ENCODE data around the gene KTN1.

The KTN1 gene, protein sequence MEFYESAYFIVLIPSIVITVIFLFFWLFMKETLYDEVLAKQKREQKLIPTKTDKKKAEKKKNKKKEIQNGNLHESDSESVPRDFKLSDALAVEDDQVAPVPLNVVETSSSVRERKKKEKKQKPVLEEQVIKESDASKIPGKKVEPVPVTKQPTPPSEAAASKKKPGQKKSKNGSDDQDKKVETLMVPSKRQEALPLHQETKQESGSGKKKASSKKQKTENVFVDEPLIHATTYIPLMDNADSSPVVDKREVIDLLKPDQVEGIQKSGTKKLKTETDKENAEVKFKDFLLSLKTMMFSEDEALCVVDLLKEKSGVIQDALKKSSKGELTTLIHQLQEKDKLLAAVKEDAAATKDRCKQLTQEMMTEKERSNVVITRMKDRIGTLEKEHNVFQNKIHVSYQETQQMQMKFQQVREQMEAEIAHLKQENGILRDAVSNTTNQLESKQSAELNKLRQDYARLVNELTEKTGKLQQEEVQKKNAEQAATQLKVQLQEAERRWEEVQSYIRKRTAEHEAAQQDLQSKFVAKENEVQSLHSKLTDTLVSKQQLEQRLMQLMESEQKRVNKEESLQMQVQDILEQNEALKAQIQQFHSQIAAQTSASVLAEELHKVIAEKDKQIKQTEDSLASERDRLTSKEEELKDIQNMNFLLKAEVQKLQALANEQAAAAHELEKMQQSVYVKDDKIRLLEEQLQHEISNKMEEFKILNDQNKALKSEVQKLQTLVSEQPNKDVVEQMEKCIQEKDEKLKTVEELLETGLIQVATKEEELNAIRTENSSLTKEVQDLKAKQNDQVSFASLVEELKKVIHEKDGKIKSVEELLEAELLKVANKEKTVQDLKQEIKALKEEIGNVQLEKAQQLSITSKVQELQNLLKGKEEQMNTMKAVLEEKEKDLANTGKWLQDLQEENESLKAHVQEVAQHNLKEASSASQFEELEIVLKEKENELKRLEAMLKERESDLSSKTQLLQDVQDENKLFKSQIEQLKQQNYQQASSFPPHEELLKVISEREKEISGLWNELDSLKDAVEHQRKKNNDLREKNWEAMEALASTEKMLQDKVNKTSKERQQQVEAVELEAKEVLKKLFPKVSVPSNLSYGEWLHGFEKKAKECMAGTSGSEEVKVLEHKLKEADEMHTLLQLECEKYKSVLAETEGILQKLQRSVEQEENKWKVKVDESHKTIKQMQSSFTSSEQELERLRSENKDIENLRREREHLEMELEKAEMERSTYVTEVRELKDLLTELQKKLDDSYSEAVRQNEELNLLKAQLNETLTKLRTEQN (N-terminal part only)

DNA sequence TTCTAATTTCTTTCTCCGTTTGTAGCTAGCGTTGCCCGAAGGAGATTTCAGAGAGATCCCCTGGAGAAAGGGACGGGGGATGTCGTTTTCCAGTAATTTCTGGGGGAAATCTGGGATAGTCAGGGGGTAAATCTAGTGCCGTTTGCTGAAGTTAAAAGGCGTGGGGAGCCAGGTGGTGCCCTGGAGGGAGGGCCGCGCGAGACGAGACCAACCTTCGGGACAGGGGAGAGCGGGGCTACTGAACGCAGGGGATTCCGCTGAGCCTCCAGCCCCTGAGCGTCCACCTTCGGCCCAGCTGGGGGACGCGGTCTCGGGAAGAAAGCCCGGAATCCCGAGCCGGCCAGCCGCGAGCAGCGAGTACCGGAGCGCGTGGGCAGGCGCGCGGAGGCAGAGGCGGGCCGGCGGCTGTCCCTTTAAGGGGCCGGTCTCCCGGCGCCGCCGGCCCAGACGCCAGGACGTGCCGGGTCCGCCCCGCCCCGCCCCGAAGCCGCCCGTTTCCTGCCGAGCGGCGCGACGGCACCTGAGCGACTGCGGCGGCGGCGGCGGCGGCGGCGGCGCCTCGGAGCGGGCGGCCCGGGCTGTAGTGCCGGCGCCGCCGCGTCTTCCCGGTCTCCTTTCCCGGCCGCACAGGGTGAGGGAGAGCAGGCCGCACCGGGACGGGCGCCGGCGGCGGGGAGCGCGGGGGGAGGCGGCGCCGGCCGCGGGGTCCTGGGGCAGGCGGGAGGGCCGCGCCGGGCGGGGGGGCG, at the start of gene KTN1:
Gene KTN1, plus strand, starts transcription at position 484 of the 746 bp plus-strand sequence. CDS start 31,842 bp downstream, outside the sequence.
- peak; percentile 84 for DNase-seq

DNA sequence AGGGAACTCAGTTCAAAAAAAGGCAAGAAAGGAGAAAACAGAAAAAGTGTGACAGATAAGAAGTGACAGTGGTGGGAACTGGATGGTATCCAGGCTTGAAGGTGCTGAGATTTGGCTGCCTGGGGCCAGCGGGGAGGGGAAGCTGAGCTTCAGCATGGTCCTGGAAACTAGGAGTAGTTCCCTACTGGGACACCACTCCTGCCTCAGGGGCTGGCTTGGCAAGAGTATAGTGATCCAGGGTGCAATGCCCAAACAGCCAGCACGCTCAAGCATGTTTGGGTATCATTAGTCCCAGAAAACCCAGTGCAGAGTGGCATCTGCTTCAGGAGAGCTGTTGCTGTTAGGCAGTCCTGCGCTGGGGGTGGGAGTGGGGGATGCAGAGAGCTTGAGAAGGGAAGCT, 49.5 kb upstream of the KTN1 start:
- DNase-seq: no peak

DNA sequence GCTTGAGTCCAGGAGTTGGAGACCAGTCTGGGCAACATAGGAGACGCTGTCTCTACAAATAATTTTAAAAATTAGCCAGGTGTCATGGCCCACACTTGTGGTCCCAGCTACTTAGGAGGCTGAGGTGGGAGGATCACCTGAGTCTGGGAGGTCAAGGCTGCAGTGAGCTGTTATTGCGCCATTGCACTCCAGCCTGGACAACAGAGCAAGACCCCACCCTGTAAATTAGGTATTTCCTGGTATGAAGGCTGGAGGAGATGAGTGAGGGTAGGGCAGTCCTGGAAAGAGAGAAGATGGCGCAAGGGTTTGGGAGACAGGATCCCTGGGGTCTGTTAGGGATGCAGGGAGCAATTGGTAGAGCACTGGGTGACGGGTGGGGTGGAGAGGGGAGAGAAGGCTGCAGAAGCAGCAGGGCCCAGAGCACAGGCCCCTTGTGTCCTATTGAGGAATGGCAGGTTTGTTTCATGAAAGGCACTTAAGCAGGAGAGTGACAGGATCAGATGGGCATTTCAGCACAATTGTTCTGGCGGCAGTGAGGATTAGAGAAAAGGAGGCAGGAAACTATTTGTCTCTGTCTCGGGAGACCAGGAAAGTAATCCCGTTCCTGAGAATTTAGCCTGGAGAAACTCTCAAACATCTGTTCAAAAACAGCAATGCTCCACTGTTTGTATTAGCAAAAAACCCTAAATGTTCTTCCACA, 47.2 kb upstream of the KTN1 start:
- no peak for DNase-seq

DNA sequence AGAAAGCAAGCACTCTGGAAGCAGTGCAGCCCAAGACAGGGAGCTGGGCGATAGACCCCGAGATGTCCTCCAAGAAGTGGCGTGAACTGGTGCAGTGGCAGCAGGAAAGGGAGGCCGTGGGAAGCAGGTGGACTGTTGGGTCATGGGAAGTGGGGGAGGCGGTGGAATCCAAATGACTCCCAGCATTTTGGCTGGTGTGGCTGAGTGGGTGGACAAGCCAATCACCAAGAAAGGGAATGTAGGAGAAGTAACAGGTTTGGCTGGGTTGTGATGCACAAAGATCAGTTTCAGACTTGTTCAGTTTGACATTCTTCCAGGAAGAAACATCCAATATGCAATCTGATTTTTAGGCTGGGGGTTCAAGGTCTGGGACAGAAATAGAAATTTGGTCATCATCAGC, 46.0 kb upstream of the KTN1 start:
- no peak for DNase-seq

DNA sequence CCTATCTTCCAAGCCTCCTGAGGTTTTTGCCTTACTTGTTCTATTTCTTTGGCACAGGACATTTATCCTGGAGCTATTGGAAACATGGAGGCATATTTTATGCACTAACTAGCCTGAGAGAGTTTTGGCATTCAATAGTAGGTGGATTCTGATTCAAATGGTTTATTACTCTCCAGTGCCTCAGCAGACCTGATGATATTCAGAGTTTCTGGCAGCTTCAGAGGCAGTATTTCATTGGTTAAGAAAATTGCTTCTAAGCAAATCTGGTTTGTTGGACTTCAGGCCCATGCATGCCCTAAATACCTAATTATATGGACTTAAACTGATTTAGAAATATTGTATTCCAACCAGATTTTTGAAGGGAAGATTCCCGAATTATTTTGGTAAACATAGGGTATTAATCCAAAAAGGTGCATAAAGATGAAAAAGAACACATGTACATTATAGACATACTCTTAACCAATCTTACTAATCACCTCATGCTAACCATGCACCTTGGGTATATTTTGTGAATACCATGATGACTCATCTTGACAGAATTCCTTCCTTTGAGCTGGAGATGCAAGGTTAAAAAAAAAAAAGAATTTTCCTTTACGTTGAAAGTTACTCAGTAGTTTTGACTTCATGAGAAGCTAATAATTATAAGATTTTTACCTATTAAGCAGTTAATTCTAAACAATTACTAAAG, 44.3 kb upstream of the KTN1 start:
- DNase-seq: no peak

DNA sequence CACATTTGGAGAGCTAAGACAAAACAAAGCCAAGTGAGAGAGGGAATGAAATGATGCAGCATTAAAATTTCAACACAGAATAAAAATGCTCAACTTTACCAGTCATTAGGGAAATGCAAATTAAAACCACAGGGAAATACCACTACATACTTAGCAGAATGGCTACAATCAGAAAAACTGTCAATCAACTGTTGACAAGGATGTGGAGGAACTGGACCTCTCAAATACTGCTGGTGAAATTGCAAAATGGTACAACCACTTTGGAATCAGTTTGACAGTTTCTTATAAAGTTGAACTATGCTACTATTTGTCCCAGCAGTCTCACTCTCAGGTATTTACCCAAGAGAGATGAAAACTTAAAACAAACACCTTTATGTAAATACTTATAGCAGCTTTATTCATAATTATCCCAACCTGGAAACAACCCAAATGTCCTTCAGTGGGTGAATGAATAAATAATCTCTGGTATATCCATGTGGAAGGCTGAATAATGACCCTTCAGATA, 43.8 kb upstream of the KTN1 start:
- no peak for DNase-seq

DNA sequence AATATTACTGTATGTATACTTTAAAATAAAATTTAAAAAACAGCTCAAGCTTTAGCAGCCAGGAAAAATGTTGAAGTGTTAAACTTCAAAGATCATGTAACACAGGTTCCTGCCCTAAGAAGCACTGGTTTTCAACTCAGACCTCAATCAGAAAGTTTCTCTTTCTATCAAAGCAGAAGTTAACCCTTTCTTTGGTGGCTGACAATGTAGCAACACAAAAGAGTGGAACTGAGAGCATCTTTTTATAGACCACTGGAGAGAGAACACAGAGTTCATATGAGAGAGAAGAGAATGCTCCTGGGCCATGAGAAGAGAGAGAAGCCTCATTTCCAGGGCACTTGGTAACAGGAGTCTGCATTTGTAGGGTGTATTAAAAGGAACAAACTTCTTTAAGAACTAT, 42.2 kb upstream of the KTN1 start:
- no peak for DNase-seq

DNA sequence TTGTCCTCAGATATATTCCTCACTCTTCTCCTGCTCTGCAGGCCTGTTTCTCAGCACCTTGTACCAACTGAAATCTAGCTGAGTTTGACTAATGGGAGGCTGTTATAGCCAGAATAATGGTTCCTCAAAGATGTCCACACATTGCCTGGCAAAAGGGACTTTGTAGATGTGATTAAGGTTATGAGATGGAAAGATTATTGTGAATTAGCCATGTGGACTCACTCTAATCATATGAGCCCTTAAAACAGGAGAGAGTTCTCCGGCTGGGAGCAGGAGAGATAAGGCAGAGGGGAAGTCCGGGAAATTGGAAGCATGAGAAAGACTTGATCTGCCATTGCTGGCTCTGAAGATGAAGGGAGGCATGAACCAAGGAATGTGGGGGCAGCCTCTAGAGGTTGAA, 40.0 kb upstream of the KTN1 start:
- no peak for DNase-seq

DNA sequence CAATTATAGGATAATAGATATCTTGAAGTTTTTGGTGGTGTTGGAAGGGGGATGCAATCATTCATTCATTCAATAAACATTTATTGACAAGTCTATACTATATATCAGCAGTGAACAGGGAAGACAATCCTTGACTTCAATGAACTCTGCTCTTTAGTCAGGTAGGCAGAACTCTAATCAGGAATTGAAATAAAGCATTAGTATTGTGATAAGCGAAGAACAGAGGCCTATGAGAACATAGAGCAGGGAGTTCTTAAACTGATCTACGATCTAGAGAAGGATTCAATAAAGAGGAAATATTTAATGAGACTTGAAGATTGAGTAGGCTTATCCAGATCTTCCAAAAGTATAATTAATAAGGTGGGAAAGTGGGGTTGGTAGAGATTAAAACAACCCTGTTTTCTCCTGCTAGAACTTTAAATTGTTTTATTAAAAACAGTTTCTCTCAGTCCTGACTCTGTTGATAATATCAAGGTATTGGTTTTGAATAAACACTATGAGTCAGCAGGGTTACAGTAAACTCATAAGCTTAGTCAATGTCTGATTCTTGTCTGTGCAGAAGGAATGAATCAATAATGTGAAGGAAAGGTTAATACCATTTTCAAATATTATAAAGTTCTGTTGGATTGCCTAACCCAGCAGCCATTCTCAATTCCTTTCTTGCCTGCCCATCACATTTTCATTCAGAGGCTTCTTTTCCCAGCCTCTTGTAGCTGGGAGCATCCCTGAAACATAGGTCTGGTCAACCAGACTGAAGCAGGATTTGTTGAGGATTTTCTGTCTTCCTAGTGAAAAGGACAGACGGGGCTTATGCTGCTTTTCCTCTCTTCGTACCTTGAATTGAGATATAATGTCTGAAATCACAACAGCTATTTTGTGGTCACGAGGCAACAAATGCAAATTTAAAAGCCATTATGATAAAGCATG, 38.9 kb upstream of the KTN1 start:
- DNase-seq: peak; percentile 22

DNA sequence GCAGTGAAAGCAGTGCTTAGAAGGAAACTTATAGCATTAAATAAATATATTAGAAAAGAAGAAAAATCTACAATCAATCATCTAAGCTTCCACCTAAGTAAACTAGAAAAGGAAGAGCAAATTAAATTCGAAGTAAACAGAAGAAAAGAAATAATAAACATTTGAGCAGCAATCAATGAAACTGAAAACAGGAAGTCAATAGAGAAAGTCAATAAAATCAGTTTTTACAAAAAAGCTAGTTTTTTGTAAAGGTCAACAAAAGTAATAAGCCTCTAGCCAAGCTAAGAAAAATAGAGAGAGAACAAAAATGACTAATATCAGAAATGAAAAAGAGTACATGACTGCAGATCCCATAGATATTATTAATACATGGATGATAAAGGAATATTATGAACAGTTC, 34.2 kb upstream of the KTN1 start:
- DNase-seq: no peak

DNA sequence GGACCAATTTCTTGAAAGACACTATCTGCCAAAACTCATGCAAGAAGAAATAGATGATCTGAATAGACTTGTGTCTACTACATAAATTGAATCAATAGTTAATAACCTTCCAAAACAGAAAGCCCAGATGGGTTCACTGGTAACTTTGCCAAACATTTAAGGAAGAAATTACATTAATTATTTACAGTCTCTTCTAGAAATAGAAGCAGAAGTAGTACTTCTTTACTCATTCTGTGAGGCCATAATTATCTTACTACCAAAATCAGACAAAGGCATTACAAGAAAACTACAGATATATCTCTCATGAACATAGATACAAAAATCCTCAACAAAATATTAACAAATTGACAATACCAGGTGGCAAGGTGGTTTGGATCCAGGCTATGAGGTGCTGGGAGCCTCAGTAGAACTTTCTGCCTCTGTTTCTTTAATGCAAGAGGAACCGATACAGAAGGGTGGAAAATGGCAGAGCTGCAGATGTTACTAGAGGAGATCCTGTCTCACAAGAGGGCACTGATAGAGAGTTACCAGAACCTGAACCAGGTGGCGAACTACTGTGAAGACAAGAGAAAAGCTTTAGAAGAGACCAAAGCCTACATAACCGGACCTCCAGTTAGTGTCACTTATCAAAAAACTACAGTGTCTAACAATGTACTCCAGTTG, 33.7 kb upstream of the KTN1 start:
- no peak for DNase-seq

DNA sequence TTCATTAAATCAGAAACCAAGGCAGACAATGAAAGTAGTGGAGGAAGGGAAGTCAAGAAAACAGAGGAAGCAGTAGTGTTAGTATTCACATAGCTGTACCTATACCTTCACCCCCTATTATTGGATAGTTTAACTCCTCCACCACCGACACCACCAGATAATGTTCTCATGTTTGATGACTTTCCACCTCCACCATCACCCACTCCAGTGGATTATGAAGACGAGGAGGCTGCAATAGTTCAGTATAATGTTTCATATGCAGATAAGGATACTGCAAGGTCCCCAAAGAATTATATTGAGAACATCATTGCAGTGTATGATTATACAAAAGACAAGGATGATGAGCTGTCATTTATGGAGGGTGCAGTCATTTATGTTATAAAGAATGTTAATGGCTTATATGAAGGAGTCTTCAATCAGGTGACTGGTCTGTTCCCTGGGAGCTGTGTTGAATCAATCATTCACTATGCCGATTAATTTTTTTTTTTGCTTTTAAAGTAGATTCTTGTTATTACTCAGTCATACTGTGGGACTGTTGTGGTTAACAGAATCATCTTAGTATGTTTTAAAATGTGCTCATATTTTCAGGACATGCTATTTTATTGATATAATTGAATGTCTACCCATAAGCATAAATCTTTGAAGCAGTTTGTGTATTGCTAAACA, 32.2 kb upstream of the KTN1 start:
- no peak for DNase-seq

DNA sequence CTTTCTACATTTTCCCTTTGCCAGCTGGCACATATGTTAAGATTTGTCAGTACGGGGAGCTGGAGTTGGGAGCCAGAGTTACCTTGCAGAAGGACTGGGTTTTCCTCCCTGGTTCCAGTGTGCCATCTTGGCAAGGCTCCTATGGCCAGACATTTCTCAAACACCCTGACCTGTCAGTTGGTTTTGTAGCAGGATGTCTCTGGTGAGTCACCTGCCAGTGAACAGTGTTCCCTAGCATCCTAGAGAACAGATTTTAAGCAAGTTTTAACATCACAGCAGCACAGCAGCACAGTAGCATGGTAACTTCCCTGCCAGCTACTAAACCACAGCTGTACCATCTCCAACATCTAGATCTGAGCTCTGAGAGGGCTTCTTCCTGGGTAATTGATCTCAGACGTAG, 26.2 kb upstream of the KTN1 start:
- no peak for DNase-seq

DNA sequence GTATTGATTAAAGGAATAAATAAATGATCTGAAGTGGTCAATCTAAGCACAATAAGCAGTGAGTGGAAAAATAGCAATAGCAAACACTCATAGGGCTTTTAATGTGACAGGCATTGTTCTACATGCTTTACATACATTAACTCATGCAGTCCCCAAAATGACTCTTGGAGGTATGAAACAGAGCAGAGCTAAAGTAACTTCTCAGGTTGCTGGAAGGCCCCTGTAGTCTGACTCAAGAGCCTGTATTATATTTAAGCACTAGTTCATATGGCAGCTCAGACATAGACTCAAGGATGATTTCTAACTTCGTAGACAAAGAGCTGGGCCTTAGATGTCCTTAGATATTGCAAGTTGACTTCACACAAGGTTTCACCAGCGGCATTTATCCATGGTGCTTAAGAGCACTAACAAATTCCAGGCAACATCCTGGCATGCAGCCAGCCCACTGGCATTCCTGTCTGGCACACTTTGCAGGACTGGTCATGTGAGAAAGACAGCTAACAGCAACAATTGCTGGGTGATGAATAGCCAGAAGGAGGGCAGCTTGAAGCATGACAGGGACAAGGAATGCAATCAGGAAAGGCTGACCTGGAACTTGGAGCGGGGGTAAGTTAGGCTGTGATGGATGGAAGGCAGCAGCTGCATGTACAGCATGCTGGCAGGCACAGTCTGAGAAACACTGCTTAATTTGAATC, 22.9 kb upstream of the KTN1 start:
- peak; percentile 91 for DNase-seq

DNA sequence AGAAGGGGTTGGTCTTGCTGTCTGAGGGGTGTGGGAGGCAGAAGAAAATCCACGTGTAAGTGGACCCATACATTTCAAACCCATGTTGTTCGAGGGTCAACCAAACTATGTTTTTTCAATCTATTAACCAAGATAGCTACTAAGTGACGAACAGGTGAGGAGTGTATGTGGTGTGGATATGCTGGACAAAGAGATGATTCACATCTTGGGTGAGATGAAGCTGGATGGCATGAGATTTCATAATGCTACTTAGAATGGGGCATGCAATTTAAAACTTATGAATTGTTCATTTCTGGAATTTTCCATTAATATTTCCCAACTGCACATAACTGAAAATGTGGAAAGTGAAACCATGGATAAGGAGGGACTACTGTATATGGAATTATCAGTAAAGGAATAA, 17.9 kb upstream of the KTN1 start:
- no peak for DNase-seq

DNA sequence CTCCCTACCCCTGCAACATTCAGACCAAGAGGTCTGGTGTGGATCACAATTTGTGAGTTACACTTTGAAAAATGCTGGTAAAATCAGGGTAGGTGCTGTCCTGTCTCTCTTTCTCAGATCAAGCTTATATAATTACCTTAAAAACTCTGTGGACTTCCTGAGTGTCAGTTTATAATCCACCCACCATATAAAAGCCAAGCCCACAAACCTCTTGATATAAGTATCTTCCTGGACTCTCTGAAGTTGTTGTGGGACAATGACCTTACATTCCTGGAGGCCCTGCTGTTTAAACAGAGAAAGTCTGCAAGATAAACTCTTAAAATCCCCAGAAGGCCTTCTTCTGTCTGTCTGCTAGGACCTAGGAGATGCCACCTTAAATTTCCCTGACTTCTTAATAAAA, 11.4 kb upstream of the KTN1 start:
- DNase-seq: no peak

DNA sequence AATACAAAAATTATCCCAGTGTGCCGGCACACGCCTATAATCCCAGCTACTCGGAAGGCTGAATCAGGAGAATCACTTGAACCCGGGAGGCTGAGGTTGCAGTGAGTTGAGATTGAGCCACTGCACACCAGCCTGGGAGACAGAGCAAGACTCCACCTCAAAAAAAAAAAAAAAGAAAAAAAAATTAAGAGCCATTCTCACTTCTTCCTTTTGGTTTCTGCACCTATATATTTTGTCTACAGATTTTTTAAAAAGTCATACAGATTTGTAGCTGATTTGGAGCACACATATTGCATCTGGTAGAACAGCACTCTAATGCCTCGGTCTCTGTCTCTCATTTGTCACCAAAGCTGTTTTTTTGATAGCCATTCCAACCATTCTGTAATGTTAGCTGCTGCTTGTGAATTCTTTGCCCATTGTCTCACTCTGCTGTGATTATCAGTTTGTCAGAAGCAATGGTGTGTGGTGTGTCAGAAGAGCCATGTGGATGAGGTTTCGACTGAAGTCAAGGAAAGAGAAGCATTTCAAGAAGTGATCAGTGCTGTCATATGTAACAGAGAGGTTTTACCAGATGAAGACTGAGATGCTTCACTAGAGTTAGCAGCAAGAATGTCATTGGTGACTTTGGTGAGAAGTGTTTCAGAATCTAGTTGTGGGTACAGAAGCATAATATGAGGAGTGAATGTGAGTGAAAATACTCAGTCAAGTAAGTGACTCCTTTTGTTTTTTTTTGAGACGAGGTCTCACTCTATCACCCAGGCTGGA, 8.7 kb upstream of the KTN1 start:
- no peak for DNase-seq

All from fibroblast of skin of right quadriceps (primary cell).